Measurements from ENCODE around the gene PGC.

PGC gene

GRCh38 chr6:41784581-41785171 is 37.5 kb upstream of the PGC start:
- Histone ChIP-seq H3K9me3 (ENCODE audit: control insufficient read depth, insufficient read depth, low read length) (no peaks in the 10 kb centered on the region; the same call in 1 of the 2 replicates), H3K9ac (ENCODE audit: low read depth, low read length) (no peak overlapping the region), H3K4me3 (ENCODE audit: low read depth, low read length) (no peak overlapping the region)

DNA sequence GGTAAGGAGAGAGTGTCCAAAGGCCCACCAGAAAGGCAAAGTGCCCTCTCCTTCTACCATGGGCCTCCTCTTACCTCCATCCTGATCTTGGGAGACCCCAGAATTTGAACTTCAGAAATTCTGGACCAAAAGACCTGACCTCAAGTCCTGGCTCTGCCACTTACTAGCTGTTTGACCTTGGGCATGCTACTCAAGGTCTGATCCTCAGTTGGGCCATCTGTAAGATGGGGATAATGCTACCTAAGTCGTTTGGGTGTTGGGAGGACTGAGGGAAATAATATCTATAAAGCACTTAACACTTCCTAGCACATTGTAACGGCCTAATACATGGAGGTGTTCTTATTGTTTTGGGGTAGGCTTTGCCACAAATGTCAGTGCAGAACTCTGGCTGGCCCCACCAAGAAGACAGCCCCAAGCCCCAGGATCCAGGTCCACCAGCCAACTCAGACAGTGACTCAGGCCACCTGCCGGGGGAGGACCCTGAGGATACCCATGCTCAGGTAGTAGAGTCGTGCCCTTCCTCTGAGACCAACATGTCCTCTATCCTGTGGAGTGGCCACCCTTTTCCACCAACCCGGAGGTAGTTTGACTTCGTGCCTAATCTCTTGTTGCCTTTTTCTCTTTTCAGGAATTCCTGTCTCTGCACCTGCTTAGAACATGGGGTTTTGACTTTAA is 36.0 kb upstream of the PGC start:
- Histone ChIP-seq H3K9ac (ENCODE audit: low read depth, low read length) (no peak overlapping the region), H3K4me1 (ENCODE audit: control insufficient read depth, insufficient read depth, low read length) (0 out of 2 replicates have a peak, but pooled peaks cover 14% of the 10 kb centered on the region), H3K27me3 (ENCODE audit: control insufficient read depth, insufficient read depth, low read length) (peaks cover 49% of the 10 kb centered on the region), H3K36me3 (ENCODE audit: control insufficient read depth, insufficient read depth, low read length) (no peaks in the 10 kb centered on the region), H3K27ac (ENCODE audit: low read depth, low read length) (no peak overlapping the region), H3K9me3 (ENCODE audit: control insufficient read depth, insufficient read depth, low read length) (no peaks in the 10 kb centered on the region), H3K4me3 (ENCODE audit: low read depth, low read length) (no peak overlapping the region)

More at GRCh38 chr6:41784581-41785171, 37.5 kb upstream of the PGC start:
- Histone ChIP-seq H3K4me1 (ENCODE audit: control insufficient read depth, insufficient read depth, low read length) (0 out of 2 replicates have a peak, but pooled peaks cover 11% of the 10 kb centered on the region), H3K27me3 (ENCODE audit: control insufficient read depth, insufficient read depth, low read length) (peaks cover 49% of the 10 kb centered on the region), H3K36me3 (ENCODE audit: control insufficient read depth, insufficient read depth, low read length) (peaks cover 9% of the 10 kb centered on the region), H3K27ac (ENCODE audit: low read depth, low read length) (no peak overlapping the region)

DNA sequence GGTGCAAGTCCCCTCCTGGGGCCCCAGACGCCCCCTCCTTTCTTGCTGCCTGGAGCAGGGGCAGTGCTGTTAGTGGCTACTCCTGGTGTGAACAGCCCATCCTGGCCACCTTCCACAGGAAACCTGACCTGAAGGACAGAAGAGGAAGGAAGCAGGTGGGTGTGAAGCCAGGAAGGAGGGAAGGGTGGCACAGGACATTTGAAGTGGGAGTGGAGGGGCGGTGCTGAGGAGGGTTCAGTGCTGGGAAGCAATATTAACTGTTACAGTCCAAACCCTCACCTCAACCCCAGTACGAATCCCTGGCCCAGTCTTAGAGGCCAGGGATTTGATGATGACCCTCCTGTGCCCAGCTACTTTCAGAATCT is 34.2 kb upstream of the PGC start:
- Histone ChIP-seq H3K4me1 (ENCODE audit: control insufficient read depth, insufficient read depth, low read length) (0 out of 2 replicates have a peak, but pooled peaks cover 14% of the 10 kb centered on the region), H3K27me3 (ENCODE audit: control insufficient read depth, insufficient read depth, low read length) (peaks cover 49% of the 10 kb centered on the region), H3K9me3 (ENCODE audit: control insufficient read depth, insufficient read depth, low read length) (no peaks in the 10 kb centered on the region), H3K4me3 (ENCODE audit: low read depth, low read length) (peak overlapping the region; percentile 86), H3K27ac (ENCODE audit: low read depth, low read length) (no peak overlapping the region), H3K9ac (ENCODE audit: low read depth, low read length) (no peak overlapping the region), H3K36me3 (ENCODE audit: control insufficient read depth, insufficient read depth, low read length) (0 out of 2 replicates have a peak, but pooled peaks cover 5% of the 10 kb centered on the region)

- H3K27me3 ChIP-seq (ENCODE audit: control insufficient read depth, insufficient read depth, low read length) = peaks cover 45% of the 10 kb centered on the region
- H3K27ac ChIP-seq (ENCODE audit: low read depth, low read length) = no peak within 1 kb of the TSS
- 0 out of 2 replicates have a peak, but pooled peaks cover 14% of the 10 kb centered on the region for H3K4me1 ChIP-seq (ENCODE audit: control insufficient read depth, insufficient read depth, low read length)
- no peak within 1 kb of the TSS for H3K9ac ChIP-seq (ENCODE audit: low read depth, low read length)
- peak within 1 kb of the TSS; percentile 86 for H3K4me3 ChIP-seq (ENCODE audit: low read depth, low read length)
- H3K36me3 ChIP-seq (ENCODE audit: control insufficient read depth, insufficient read depth, low read length) = 0 out of 2 replicates have a peak, but pooled peaks cover 5% of the 10 kb centered on the region
- no peaks in the 10 kb centered on the region for H3K9me3 ChIP-seq (ENCODE audit: control insufficient read depth, insufficient read depth, low read length)
Measured at GRCh38 chr6:41780551-41781365, 33.6 kb upstream of the PGC start, which contains the start of gene PRICKLE4. Gene PRICKLE4, plus strand, starts transcription at chr6:41780782. Its CDS starts 2,692 bp downstream, at chr6:41783474.

- Histone ChIP-seq H3K27me3 (ENCODE audit: control insufficient read depth, insufficient read depth, low read length) (peaks cover 37% of the 10 kb centered on the region), H3K9ac (ENCODE audit: low read depth, low read length) (no peak within 1 kb of the TSS), H3K9me3 (ENCODE audit: control insufficient read depth, insufficient read depth, low read length) (no peaks in the 10 kb centered on the region), H3K27ac (ENCODE audit: low read depth, low read length) (no peak within 1 kb of the TSS), H3K36me3 (ENCODE audit: control insufficient read depth, insufficient read depth, low read length) (peaks cover 11% of the 10 kb centered on the region), H3K4me3 (ENCODE audit: low read depth, low read length) (peak within 1 kb of the TSS; percentile 86), H3K4me1 (ENCODE audit: control insufficient read depth, insufficient read depth, low read length) (0 out of 2 replicates have a peak, but pooled peaks cover 12% of the 10 kb centered on the region)
Measured at GRCh38 chr6:41779788-41780550, 32.8 kb upstream of the PGC start, which contains the start of gene FRS3. Gene FRS3, minus strand, starts transcription at chr6:41779900. Its CDS starts 2,913 bp downstream, at chr6:41776987.

- Histone ChIP-seq H3K4me1 (ENCODE audit: control insufficient read depth, insufficient read depth, low read length) (0 out of 2 replicates have a peak, but pooled peaks cover 9% of the 10 kb centered on the region), H3K27me3 (ENCODE audit: control insufficient read depth, insufficient read depth, low read length) (peaks cover 31% of the 10 kb centered on the region), H3K9ac (ENCODE audit: low read depth, low read length) (no peak overlapping the region), H3K36me3 (ENCODE audit: control insufficient read depth, insufficient read depth, low read length) (peaks cover 16% of the 10 kb centered on the region), H3K4me3 (ENCODE audit: low read depth, low read length) (peak overlapping the region; percentile 86), H3K9me3 (ENCODE audit: control insufficient read depth, insufficient read depth, low read length) (no peaks in the 10 kb centered on the region), H3K27ac (ENCODE audit: low read depth, low read length) (no peak overlapping the region)
Measured at GRCh38 chr6:41779336-41779735, 32.1 kb upstream of the PGC start.

DNA sequence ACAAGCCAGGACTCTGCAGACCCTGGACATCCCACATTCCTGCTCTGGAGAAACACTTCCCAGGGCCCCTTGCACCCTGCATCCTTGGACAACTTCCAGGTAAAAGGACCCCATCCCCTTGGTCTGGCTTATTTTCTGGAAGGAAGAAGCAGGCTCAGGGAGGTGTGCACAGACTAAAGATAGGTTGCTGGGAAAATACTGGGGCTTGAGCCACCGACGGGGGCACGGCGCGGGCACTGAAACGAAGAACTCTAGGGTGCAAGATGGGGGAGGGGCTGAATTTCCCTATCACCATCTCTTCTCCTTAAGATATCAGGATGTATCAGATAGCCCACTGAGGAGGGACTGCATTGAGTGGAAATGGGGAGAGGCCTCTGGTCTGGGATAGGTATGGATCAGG is 31.7 kb upstream of the PGC start:
- Histone ChIP-seq H3K9ac (ENCODE audit: low read depth, low read length) (no peak overlapping the region), H3K4me3 (ENCODE audit: low read depth, low read length) (peak overlapping the region; percentile 86), H3K9me3 (ENCODE audit: control insufficient read depth, insufficient read depth, low read length) (no peaks in the 10 kb centered on the region), H3K27ac (ENCODE audit: low read depth, low read length) (no peak overlapping the region), H3K27me3 (ENCODE audit: control insufficient read depth, insufficient read depth, low read length) (peaks cover 26% of the 10 kb centered on the region), H3K4me1 (ENCODE audit: control insufficient read depth, insufficient read depth, low read length) (0 out of 2 replicates have a peak, but pooled peaks cover 9% of the 10 kb centered on the region), H3K36me3 (ENCODE audit: control insufficient read depth, insufficient read depth, low read length) (peaks cover 19% of the 10 kb centered on the region)

GRCh38 chr6:41777551-41778285 is 30.5 kb upstream of the PGC start:
- H3K27ac ChIP-seq (ENCODE audit: low read depth, low read length) = no peak overlapping the region
- H3K36me3 ChIP-seq (ENCODE audit: control insufficient read depth, insufficient read depth, low read length) = peaks cover 21% of the 10 kb centered on the region
- H3K4me3 ChIP-seq (ENCODE audit: low read depth, low read length) = no peak overlapping the region
- no peaks in the 10 kb centered on the region for H3K9me3 ChIP-seq (ENCODE audit: control insufficient read depth, insufficient read depth, low read length)
- no peak overlapping the region for H3K9ac ChIP-seq (ENCODE audit: low read depth, low read length)
- peaks cover 15% of the 10 kb centered on the region for H3K27me3 ChIP-seq (ENCODE audit: control insufficient read depth, insufficient read depth, low read length)
- H3K4me1 ChIP-seq (ENCODE audit: control insufficient read depth, insufficient read depth, low read length) = 0 out of 2 replicates have a peak, but pooled peaks cover 9% of the 10 kb centered on the region

DNA sequence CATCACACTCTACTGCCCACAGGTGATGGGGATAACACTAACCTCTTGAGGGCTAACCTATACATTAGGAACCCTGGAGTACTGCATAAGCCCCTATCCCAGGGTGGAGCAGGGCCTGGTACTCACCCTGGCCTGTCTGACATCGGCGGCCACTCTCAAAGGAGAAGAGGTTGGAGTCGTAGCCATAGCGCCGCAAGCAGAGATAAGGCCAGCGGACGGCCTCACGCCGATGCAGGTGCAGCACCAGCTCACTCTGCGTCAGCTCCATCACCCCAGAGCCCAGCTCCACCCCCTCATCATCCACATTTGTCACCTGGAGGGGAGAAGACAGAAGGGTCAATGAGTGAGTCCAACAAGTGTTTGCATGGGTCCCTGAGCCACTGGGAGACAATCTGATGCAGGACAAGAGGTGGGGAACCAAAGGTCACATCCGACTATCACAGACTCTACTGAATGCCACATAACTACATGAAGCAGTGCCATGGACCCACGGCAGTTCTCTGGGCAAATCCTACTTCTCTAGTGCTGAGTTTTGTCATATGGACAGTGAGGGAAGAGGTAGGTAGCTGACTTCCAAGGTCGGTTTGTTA is 28.2 kb upstream of the PGC start:
- no peaks in the 10 kb centered on the region; the same call in 1 of the 2 replicates for H3K27me3 ChIP-seq (ENCODE audit: control insufficient read depth, insufficient read depth, low read length)
- H3K4me3 ChIP-seq (ENCODE audit: low read depth, low read length) = no peak overlapping the region
- H3K9ac ChIP-seq (ENCODE audit: low read depth, low read length) = no peak overlapping the region
- H3K4me1 ChIP-seq (ENCODE audit: control insufficient read depth, insufficient read depth, low read length) = 0 out of 2 replicates have a peak, but pooled peaks cover 3% of the 10 kb centered on the region
- H3K27ac ChIP-seq (ENCODE audit: low read depth, low read length) = no peak overlapping the region
- no peaks in the 10 kb centered on the region for H3K9me3 ChIP-seq (ENCODE audit: control insufficient read depth, insufficient read depth, low read length)
- H3K36me3 ChIP-seq (ENCODE audit: control insufficient read depth, insufficient read depth, low read length) = peaks cover 32% of the 10 kb centered on the region

Measured in HUES48 (cell line).